Caco-2 (cell line): ENCODE results near the gene OR6P1. TPM values are rescaled to one million over a fixed set of nuclear protein-coding genes. Genes with fewer than 3 reads are reported as not detected.

Experiments used
- BruUV-seq: library from RNA; stranded (reverse); fragments of 400-500 nt; replicated peaks from 2 replicates; lab custom pipeline; 2021; lab: Mats Ljungman, UMichigan
- CTCF ChIA-PET: fragments of 300-600 bp; sonication (Branson Sonifier 250); formaldehyde crosslinking; loops from one replicate; lab custom pipeline; 2022; ENCODE audit warnings: antibody characterized with exemption; lab: Charles Lee
- POLR2A ChIA-PET: fragments of 300-600 bp; sonication (Branson Sonifier 250); formaldehyde crosslinking; loops from one replicate; lab custom pipeline; 2022; ENCODE audit warnings: antibody characterized with exemption; lab: Charles Lee
- DNase-seq, 2 experiments: peaks; one replicate each; pipeline versions ENCODE4 v3.0.0 to v3.0.0-alpha.2; 2020 to 2022
- H3K27me3 ChIP-seq: replicated peaks from 2 replicates; pipeline ENCODE4 v1.6.0; 2011; ENCODE audit warnings: low read length; ENCODE audit not compliant: control insufficient read depth, insufficient read depth
- H3K36me3 ChIP-seq: 2 replicates; pipeline ENCODE4 v1.5.1; 2011; ENCODE audit warnings: low read length; ENCODE audit not compliant: control insufficient read depth, insufficient read depth
- H3K4me1 ChIP-seq: fragments of 250-450 bp; sonication (Bioruptor Pico); 2 replicates; pipeline ENCODE4 v1.5.1; 2020; ENCODE audit warnings: mild to moderate bottlenecking
- H3K4me3 ChIP-seq: 2 replicates; pipeline ENCODE4 v1.5.1; 2011; ENCODE audit warnings: low read depth, mild to moderate bottlenecking, control low read depth, low read length
- H3K9me3 ChIP-seq: fragments of 250-450 bp; sonication (Bioruptor Pico); 2 replicates; pipeline ENCODE4 v1.5.1; 2020; ENCODE audit warnings: mild to moderate bottlenecking, moderate library complexity
- H3K27ac Mint-ChIP-seq: one replicate; pipeline ENCODE4 v1.8.0; 2022; ENCODE audit warnings: mixed read lengths; ENCODE audit not compliant: unreplicated experiment
- H3K27me3 Mint-ChIP-seq: one replicate; pipeline ENCODE4 v1.8.0; 2022; ENCODE audit warnings: mixed read lengths; ENCODE audit not compliant: insufficient read depth, unreplicated experiment
- H3K36me3 Mint-ChIP-seq: one replicate; pipeline ENCODE4 v1.8.0; 2022; ENCODE audit warnings: mild to moderate bottlenecking, mixed read lengths; ENCODE audit not compliant: insufficient read depth, unreplicated experiment
- H3K4me1 Mint-ChIP-seq: one replicate; pipeline ENCODE4 v1.8.0; 2022; ENCODE audit warnings: low read depth, mixed read lengths; ENCODE audit not compliant: unreplicated experiment
- H3K4me3 Mint-ChIP-seq: one replicate; pipeline ENCODE4 v1.8.0; 2022; ENCODE audit warnings: mild to moderate bottlenecking, moderate library complexity, mixed read lengths; ENCODE audit not compliant: unreplicated experiment
- H3K9me3 Mint-ChIP-seq: one replicate; pipeline ENCODE4 v1.8.0; 2022; ENCODE audit warnings: mixed read lengths; ENCODE audit not compliant: unreplicated experiment
- intact Hi-C: fragments of 100-400 bp; cut with micrococcal nuclease; formaldehyde crosslinking; loops from one replicate; pipeline ENCODE4 v1.10.0; 2022; ENCODE audit not compliant: unreplicated experiment
- total RNA-seq: library from RNA; stranded (reverse); gene quantifications from 2 replicates; pipeline ENCODE4 v1.2.3, GENCODE V29; 2022
- TF ChIP-seq, protein P1 (sequence below), 2 experiments: fragments of 200-600 bp in 1 of 2; IDR thresholded peaks; 1 replicate in 1 of 2; 2 replicates in 1 of 2; pipeline versions ENCODE4 v1.5.1 to v1.8.0; 2011 to 2022; ENCODE audit warnings: antibody characterized with exemption in 1 of 2, control low read depth in 1 of 2, inconsistent platforms in 1 of 2, low read depth in 1 of 2, low read length in 1 of 2, mild to moderate bottlenecking in 1 of 2, moderate library complexity in 1 of 2; ENCODE audit not compliant: insufficient read depth in 1 of 2, severe bottlenecking in 1 of 2, unreplicated experiment in 1 of 2

OR6P1 gene
- total RNA-seq, 1 experiment from 2014 or later: not detected

DNA sequence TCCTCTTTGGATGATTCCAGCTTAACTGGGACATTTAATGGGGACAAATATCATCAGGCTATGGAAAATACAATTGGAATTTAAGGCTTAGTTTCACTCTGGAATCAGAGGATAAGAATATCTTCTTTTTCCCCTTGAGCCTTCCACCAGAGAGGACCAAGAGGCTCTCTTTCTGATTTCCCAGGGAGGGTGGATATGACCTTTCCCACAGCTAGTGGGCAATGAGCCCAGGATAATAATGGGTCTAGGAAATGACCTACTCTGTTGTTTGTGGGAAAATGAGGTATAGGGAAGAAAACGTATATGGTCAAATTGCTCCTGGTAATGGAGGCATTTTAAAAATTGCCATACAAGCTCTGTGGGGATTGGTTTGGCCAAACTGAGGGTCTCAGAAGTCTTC is 18.1 kb downstream of the OR6P1 start:
- no peak overlapping the region for H3K27ac Mint-ChIP-seq
- H3K4me3 Mint-ChIP-seq: no peak overlapping the region
- Histone ChIP-seq H3K27me3 (no peaks in the 10 kb centered on the region), H3K4me1 (no peaks in the 10 kb centered on the region), H3K36me3 (no peaks in the 10 kb centered on the region), H3K9me3 (no peaks in the 10 kb centered on the region), H3K4me3 (no peak overlapping the region)
- no peak for DNase-seq
- POLR2A ChIA-PET: no interaction called here
- BruUV-seq: no TSS peak
- no peaks in the 10 kb centered on the region for H3K4me1 Mint-ChIP-seq
- H3K36me3 Mint-ChIP-seq: no peaks in the 10 kb centered on the region
- intact Hi-C loops: no loop called here
- H3K9me3 Mint-ChIP-seq: no peaks in the 10 kb centered on the region
- no peaks in the 10 kb centered on the region for H3K27me3 Mint-ChIP-seq
- CTCF ChIA-PET: no interaction called here
- TF ChIP-seq, protein P1, sequence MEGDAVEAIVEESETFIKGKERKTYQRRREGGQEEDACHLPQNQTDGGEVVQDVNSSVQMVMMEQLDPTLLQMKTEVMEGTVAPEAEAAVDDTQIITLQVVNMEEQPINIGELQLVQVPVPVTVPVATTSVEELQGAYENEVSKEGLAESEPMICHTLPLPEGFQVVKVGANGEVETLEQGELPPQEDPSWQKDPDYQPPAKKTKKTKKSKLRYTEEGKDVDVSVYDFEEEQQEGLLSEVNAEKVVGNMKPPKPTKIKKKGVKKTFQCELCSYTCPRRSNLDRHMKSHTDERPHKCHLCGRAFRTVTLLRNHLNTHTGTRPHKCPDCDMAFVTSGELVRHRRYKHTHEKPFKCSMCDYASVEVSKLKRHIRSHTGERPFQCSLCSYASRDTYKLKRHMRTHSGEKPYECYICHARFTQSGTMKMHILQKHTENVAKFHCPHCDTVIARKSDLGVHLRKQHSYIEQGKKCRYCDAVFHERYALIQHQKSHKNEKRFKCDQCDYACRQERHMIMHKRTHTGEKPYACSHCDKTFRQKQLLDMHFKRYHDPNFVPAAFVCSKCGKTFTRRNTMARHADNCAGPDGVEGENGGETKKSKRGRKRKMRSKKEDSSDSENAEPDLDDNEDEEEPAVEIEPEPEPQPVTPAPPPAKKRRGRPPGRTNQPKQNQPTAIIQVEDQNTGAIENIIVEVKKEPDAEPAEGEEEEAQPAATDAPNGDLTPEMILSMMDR (IDR thresholded peaks at IDR 0.05; ENCODE audit: insufficient read depth in 1 of 2, low read depth in 1 of 2, low read length in 1 of 2, severe bottlenecking in 1 of 2, unreplicated experiment in 1 of 2): no peak

- no peak for DNase-seq
- Histone ChIP-seq H3K4me3 (no peak overlapping the region), H3K9me3 (no peaks in the 10 kb centered on the region), H3K36me3 (no peaks in the 10 kb centered on the region), H3K27me3 (no peaks in the 10 kb centered on the region), H3K4me1 (no peaks in the 10 kb centered on the region)
- ChIA-PET POLR2A (no interaction called here), CTCF (no interaction called here)
- Mint-ChIP-seq H3K4me1 (no peaks in the 10 kb centered on the region), H3K27ac (no peak overlapping the region), H3K27me3 (no peaks in the 10 kb centered on the region), H3K36me3 (no peaks in the 10 kb centered on the region), H3K9me3 (no peaks in the 10 kb centered on the region), H3K4me3 (no peak overlapping the region)
- intact Hi-C loops: no loop called here
- BruUV-seq: no TSS peak
- TF ChIP-seq, protein P1 (IDR thresholded peaks at IDR 0.05; ENCODE audit: insufficient read depth in 1 of 2, low read depth in 1 of 2, low read length in 1 of 2, severe bottlenecking in 1 of 2, unreplicated experiment in 1 of 2): no peak
Measured at GRCh38 chr1:158547533-158547932, 22.8 kb downstream of the OR6P1 start.

DNA sequence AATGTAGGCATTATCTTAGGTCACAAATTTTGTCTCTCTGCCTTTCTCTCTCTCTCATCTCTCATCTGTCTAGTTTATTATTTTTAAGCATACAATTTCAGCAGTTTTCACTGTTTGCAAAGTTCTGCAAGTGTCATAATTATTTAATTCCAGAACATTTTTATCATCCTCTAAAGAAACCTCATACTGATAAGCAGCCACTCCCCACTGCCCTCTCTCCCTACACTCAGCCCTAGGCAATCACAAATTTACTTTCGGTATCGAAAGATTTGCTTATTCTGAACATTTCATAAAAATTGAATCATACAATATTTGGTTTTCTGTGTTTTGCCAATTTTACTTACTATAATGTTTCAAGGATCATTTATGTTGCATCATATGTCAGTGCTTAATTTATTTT is 32.8 kb downstream of the OR6P1 start:
- intact Hi-C loops: no loop called here
- CTCF ChIA-PET: no interaction called here
- H3K4me1 Mint-ChIP-seq: no peaks in the 10 kb centered on the region

More for the DNA sequence above, 32.8 kb downstream of the OR6P1 start:
- no peaks in the 10 kb centered on the region for H3K4me1 ChIP-seq
- Mint-ChIP-seq H3K36me3 (no peaks in the 10 kb centered on the region), H3K27ac (no peak overlapping the region), H3K4me3 (no peak overlapping the region), H3K27me3 (peaks cover 9% of the 10 kb centered on the region), H3K9me3 (no peaks in the 10 kb centered on the region)
- POLR2A ChIA-PET: no interaction called here
- no peak for DNase-seq
- TF ChIP-seq, protein P1 (IDR thresholded peaks at IDR 0.05; ENCODE audit: insufficient read depth in 1 of 2, low read depth in 1 of 2, low read length in 1 of 2, severe bottlenecking in 1 of 2, unreplicated experiment in 1 of 2): no peak
- no peaks in the 10 kb centered on the region for H3K9me3 ChIP-seq
- no peaks in the 10 kb centered on the region for H3K27me3 ChIP-seq
- no peak overlapping the region for H3K4me3 ChIP-seq
- H3K36me3 ChIP-seq: no peaks in the 10 kb centered on the region
- no TSS peak for BruUV-seq
